OCI-LY3 (cell line): ENCODE data around the gene LRP1B.

Source experiments
- H2AFZ ChIP-seq: fragments of 200-600, 300-600 bp; shearing (Covaris generic); 2 replicates; pipeline ENCODE4 v1.6.0; 2014; ENCODE audit warnings: antibody characterized with exemption, low read depth, low read length
- H3K27ac ChIP-seq: fragments of 200-600, 300-600 bp; sonication (generic); 2 replicates; pipeline ENCODE4 v1.5.1; 2014; ENCODE audit warnings: mild to moderate bottlenecking, low read length, moderate library complexity, mixed read lengths
- H3K27me3 ChIP-seq: fragments of 200-600, 300-600 bp; sonication (generic); 2 replicates; pipeline ENCODE4 v1.6.1; 2014; ENCODE audit warnings: low read depth, low read length, mixed read lengths
- H3K36me3 ChIP-seq: fragments of 200-600, 300-600 bp; sonication (generic); replicated peaks from 2 replicates; pipeline ENCODE3; 2014; ENCODE audit warnings: low read depth, low read length, mixed read lengths
- H3K4me1 ChIP-seq: fragments of 300-600, 200-600 bp; sonication (generic); 2 replicates; pipeline ENCODE4 v1.6.1; 2014; ENCODE audit warnings: low read length, mixed read lengths
- H3K4me2 ChIP-seq: fragments of 200-600, 300-600 bp; sonication (generic); 2 replicates; pipeline ENCODE4 v1.6.1; 2014; ENCODE audit warnings: low read length, mixed read lengths
- H3K4me3 ChIP-seq: fragments of 300-600, 200-600 bp; sonication (generic); 2 replicates; pipeline ENCODE4 v1.5.1; 2014; ENCODE audit warnings: antibody characterized with exemption, mild to moderate bottlenecking, low read length, moderate library complexity
- H3K79me2 ChIP-seq: fragments of 300-600, 200-600 bp; shearing (Covaris generic); 2 replicates; pipeline ENCODE4 v1.6.1; 2014; ENCODE audit warnings: mild to moderate bottlenecking, low read length, mixed read lengths
- H3K9ac ChIP-seq: fragments of 300-600, 200-600 bp; shearing (Covaris generic); 2 replicates; pipeline ENCODE4 v1.6.0; 2014; ENCODE audit warnings: mild to moderate bottlenecking, low read length, moderate library complexity
- H3K9me3 ChIP-seq: fragments of 200-600, 300-600 bp; shearing (Covaris generic); 2 replicates; pipeline ENCODE4 v1.6.1; 2014; ENCODE audit warnings: low read length, mixed read lengths; ENCODE audit not compliant: insufficient read depth
- H4K20me1 ChIP-seq: fragments of 200-600, 300-600 bp; sonication (generic); 2 replicates; pipeline ENCODE4 v1.6.1; 2016; ENCODE audit warnings: low read length, mixed read lengths; ENCODE audit not compliant: insufficient read depth
- EZH2phosphoT487 ChIP-seq: fragments of 200-600 bp; shearing (Covaris generic); IDR thresholded peaks from 2 replicates; pipeline ENCODE4 v1.6.1; 2018; ENCODE audit warnings: antibody characterized with exemption, mixed run types, low read depth
- TF ChIP-seq, protein P1 (sequence below): fragments of 200-600, 300-600 bp; sonication (generic); IDR thresholded peaks from 2 replicates; pipeline ENCODE4 v1.5.1; 2014; ENCODE audit warnings: antibody characterized with exemption, low read length, low read depth

The LRP1B gene

DNA sequence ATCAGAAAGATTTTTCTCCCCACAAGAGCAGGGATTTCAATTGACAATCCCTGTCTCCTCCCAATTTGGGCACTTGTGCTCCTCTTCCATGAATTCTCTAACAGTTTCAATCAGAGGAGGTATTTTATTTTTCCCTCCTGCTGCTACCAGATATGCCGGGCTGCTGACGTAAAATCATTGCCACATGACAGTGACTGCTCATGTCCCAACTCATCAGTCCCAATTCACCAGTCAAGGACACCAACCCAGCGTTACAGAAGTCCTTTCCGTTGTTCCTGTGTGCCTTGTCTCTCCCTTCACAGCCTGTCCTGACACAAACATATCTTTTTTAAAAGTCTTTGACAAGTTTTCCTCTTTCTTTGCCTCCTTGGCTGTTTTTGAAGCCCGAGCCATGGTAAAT lies 540.2 kb downstream of the LRP1B start:
- no peaks in the 10 kb centered on the region for H3K79me2 ChIP-seq
- no peaks in the 10 kb centered on the region for H3K9me3 ChIP-seq
- no peak overlapping the region for H2AFZ ChIP-seq
- no peaks in the 10 kb centered on the region for H3K27me3 ChIP-seq
- no peaks in the 10 kb centered on the region for H3K4me1 ChIP-seq
- no peak for TF ChIP-seq EZH2phosphoT487
- TF ChIP-seq, protein P1, sequence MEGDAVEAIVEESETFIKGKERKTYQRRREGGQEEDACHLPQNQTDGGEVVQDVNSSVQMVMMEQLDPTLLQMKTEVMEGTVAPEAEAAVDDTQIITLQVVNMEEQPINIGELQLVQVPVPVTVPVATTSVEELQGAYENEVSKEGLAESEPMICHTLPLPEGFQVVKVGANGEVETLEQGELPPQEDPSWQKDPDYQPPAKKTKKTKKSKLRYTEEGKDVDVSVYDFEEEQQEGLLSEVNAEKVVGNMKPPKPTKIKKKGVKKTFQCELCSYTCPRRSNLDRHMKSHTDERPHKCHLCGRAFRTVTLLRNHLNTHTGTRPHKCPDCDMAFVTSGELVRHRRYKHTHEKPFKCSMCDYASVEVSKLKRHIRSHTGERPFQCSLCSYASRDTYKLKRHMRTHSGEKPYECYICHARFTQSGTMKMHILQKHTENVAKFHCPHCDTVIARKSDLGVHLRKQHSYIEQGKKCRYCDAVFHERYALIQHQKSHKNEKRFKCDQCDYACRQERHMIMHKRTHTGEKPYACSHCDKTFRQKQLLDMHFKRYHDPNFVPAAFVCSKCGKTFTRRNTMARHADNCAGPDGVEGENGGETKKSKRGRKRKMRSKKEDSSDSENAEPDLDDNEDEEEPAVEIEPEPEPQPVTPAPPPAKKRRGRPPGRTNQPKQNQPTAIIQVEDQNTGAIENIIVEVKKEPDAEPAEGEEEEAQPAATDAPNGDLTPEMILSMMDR, result no peak
- no peak overlapping the region for H3K4me2 ChIP-seq
- no peak overlapping the region for H3K9ac ChIP-seq
- H3K36me3 ChIP-seq, result no peaks in the 10 kb centered on the region
- no peak overlapping the region for H3K27ac ChIP-seq
- no peaks in the 10 kb centered on the region for H4K20me1 ChIP-seq
- no peak overlapping the region for H3K4me3 ChIP-seq

DNA sequence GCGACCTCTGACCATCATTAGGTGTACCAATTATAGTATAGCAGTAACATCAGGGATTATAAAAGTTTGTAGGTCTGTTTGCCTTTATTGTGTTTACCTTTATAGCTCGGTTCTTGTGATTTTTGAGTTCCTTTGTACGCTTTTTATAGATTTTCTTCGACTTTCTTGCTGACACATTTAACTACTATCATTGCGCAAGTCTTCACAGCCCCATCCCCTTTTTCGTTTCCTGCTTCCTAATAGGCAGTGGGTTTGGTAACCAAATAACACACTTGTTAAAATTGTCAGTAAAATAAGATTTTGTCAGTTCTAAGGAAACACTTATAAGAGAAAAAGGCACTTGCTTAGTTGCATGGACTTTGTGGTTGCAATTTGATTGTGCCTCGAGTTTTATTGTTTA lies 541.5 kb downstream of the LRP1B start:
- Histone ChIP-seq H3K9ac (no peak overlapping the region), H3K27me3 (no peaks in the 10 kb centered on the region), H3K4me3 (no peak overlapping the region), H3K4me1 (no peaks in the 10 kb centered on the region), H2AFZ (no peak overlapping the region), H3K36me3 (no peaks in the 10 kb centered on the region), H3K9me3 (no peaks in the 10 kb centered on the region), H3K4me2 (no peak overlapping the region), H3K79me2 (no peaks in the 10 kb centered on the region), H3K27ac (no peak overlapping the region), H4K20me1 (no peaks in the 10 kb centered on the region)
- no peak for TF ChIP-seq EZH2phosphoT487
- TF ChIP-seq, protein P1, result no peak

DNA sequence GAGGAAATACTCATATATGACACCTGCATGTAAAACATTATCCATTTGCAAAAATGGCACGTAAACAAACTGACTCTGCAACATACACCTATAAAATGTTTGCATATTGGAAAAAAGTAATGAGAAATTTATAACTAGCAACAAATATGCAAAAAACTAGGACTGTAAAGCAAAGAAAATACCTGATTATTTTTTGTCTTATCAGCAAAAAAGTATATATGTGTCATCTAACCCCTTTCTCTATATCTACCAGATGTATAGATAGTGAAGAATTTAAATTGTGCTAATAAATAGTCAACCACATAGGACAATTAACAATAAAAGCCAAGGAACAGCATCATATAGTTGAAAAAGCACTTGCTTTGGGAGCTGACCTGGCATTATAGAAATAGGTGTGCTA lies 543.8 kb downstream of the LRP1B start:
- TF ChIP-seq, protein P1, result no peak
- TF ChIP-seq EZH2phosphoT487, result no peak
- Histone ChIP-seq H2AFZ (no peak overlapping the region), H3K79me2 (no peaks in the 10 kb centered on the region), H4K20me1 (no peaks in the 10 kb centered on the region), H3K27ac (no peak overlapping the region), H3K9me3 (no peaks in the 10 kb centered on the region), H3K4me3 (no peak overlapping the region), H3K36me3 (no peaks in the 10 kb centered on the region), H3K4me2 (no peak overlapping the region), H3K4me1 (no peaks in the 10 kb centered on the region), H3K27me3 (no peaks in the 10 kb centered on the region), H3K9ac (no peak overlapping the region)

DNA sequence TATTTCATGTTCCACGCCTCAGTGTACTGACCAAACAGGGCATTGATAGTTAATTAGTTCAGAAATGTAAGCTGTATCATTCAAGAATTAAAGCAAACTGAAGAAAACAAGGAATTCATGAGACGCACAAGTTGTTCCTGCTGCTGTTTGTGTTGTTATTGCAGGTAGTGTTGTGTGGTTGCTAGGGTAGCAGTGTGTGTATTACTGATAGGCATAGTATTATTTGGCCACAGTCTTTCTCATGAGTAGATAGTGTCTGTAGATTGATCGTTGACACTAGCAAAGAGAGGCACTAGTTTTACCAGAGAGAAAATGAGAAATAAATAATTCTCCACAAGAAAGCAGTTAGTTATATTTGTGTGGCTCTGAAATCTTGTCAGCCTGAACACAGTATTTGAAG lies 548.6 kb downstream of the LRP1B start:
- H2AFZ ChIP-seq, result no peak overlapping the region
- H3K9ac ChIP-seq, result no peak overlapping the region
- no peaks in the 10 kb centered on the region for H3K4me1 ChIP-seq
- H3K36me3 ChIP-seq, result no peaks in the 10 kb centered on the region
- H3K27me3 ChIP-seq, result no peaks in the 10 kb centered on the region
- no peaks in the 10 kb centered on the region for H4K20me1 ChIP-seq
- H3K4me2 ChIP-seq, result no peak overlapping the region
- H3K27ac ChIP-seq, result no peak overlapping the region
- no peaks in the 10 kb centered on the region for H3K9me3 ChIP-seq
- no peak overlapping the region for H3K4me3 ChIP-seq
- TF ChIP-seq EZH2phosphoT487, result no peak
- TF ChIP-seq, protein P1, result no peak
- H3K79me2 ChIP-seq, result no peaks in the 10 kb centered on the region
